LHCN-M2 (cell line): ENCODE measurements around the gene MAB21L4. TPM values are rescaled to one million over a fixed set of nuclear protein-coding genes. Genes with fewer than 3 reads are reported as not detected.

Experiments used
- DNase-seq: peaks from one replicate; pipeline ENCODE4 v3.0.0-alpha.2; 2012; ENCODE audit warnings: low read depth
- polyA plus RNA-seq: library from polyadenylated mRNA; unstranded; fragments of >200 nt; gene quantifications from one replicate; pipeline ENCODE4 v1.2.1, GENCODE V29; 2012; ENCODE audit warnings: missing spikeins
- total RNA-seq: library from RNA; depleted of rRNA; stranded (reverse); fragments of >200 nt; gene quantifications from 2 replicates; pipeline ENCODE4 v1.2.3, GENCODE V29; 2014; rRNA removed

MAB21L4 gene
- total RNA-seq: not detected in 2 replicates
- not detected for polyA plus RNA-seq

DNA sequence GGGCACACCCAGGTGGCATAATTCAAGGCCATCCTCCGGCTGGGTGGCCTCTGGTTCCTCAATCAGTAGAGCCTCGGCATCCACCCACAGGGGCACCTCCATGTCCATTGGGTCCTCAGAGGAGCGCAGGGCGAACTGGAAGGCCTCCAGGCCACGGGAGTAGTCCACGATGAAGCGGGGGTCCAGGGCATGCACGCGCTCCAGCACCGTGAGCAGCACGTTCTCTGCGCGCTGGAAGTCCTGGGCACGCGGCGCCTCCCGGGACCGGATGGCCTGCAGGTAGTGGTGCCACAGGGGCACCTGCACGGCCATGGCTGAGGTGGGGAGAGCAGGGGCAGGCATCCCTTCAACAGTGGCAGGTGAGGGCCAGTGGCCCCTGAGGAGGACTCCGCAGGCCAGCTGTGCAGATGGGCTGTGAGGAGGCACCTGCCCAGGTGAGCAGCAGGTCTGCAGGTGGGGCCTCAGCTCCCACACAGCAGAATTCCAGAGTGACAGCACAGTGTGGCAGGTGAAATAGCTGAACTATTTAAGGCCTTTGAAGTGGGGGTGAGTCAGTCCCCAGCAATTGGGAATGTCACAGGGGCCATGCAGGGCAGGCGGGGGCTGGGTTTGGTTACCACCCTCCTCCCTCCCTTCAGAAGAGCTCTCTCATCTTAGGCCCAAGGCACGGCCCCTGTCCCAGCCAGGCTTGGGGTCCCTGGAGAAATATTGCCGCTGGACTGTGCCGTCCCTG is at the start of gene MAB21L4:
Gene MAB21L4, minus strand, starts transcription at position 501 of the 733 bp plus-strand sequence. Its CDS starts 159 bp downstream, at position 342.
- DNase-seq: no peak

DNA sequence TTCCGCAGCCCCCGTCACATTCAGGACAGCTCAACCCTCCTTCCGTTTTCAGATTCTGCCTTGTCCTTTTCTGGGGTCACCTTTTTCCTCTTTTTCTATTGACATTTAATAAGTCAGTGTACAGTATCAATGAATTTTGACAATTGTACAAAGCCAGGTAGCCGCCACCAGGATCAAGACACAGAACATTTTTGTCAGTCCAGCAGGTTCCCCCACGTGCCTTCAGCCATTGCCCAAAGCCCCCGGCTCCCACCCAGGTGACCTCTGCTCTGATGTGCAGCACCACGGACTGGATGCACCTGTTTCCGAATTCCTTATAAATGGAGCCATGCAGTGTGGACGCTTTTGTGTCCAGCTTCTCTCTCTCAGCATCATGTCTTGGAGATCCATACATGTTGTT is 40.1 kb upstream of the MAB21L4 start:
- no peak for DNase-seq

DNA sequence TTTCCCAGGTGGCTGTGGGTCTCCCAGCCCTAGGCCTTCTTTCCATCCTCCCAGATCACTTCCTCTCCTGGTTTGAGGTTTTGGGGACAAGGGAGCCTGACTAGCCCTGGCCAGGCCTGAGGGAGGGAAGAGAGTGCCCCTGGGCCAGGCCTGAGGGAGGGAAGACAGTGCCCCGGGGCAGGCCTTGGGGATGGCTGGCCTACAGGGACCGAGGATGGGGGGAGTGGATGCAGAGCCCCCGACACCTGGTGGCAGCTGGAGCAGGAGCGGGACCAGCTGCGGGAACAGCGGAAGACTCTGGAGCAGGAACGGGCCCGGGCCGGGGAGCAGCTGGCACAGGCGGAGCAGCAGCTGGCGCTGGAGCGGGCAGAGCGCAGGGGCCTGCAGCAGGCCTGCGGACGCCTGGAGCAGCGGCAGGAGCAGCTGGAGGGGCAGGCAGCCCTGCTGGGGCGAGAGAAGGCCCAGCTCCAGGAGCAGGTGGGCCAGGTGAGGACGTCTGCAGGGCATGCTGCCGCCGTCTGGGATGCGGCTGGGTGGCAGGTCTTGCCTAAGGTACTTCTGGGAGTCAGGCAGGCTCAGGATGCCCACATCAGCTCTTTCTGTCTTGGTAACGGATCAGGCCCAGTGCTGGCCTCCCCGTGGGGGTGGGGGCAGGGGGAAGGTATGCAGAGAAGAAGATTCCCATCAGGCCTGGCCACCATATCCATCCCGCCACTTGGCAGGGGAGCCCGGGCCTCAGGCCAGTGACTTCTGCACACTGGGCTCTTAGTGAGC is 39.3 kb upstream of the MAB21L4 start:
- no peak for DNase-seq

DNA sequence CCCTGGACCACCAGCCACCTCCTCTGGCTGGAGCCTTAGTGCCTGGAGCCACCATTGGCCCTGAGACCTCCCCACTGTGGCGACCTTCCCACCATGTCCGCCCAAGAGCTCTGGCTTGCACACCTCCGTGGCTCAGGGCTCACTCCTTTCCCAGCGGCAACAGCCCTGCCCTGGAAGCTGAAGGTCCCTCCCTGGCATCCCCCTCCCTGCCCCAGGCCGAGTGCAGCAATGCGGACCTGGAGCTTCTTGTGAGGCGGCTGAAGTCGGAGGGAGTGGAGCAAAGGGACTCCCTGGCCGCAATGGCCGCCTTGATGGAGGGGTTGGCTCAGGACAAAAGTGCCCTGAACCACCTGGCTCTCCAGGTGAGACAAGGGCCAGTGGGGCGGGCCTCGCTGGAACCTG is 38.7 kb upstream of the MAB21L4 start:
- DNase-seq: no peak

DNA sequence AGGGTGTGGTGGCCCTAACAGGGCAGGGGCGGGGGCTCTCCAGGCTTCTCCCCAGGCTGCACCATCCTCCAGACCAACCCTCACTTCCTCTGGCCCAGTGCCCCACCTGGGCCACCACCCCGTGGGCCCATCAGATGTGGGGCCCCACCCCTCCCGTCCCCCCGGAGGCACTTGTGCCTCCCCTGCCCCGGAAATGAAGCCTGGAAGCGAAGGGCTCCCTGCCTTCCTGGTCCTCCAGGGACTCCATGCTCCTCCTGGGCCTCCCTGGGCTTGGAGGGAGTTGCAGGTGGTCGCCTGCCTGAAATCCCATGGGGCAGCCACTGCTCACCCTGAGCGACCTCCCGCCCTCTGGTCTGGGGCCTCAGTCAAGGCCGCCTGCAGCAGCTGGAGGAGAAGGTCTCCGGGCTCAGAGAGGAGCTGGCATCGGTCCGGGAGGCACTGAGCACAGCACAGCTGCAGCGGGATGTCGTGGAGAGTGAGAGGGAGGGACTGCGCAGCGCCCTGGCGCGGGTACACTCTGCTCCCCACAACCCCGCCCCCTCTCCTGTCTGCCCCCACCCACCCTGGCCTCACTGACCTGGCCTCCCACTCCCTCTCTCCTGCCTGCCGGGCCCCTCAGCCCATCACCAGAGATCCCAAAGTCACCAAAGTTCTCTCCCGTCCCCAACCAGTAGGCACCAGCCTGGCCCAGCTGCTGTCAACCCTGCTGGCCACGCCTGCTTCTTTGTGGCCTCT is 38.2 kb upstream of the MAB21L4 start:
- peak; percentile 33 for DNase-seq

DNA sequence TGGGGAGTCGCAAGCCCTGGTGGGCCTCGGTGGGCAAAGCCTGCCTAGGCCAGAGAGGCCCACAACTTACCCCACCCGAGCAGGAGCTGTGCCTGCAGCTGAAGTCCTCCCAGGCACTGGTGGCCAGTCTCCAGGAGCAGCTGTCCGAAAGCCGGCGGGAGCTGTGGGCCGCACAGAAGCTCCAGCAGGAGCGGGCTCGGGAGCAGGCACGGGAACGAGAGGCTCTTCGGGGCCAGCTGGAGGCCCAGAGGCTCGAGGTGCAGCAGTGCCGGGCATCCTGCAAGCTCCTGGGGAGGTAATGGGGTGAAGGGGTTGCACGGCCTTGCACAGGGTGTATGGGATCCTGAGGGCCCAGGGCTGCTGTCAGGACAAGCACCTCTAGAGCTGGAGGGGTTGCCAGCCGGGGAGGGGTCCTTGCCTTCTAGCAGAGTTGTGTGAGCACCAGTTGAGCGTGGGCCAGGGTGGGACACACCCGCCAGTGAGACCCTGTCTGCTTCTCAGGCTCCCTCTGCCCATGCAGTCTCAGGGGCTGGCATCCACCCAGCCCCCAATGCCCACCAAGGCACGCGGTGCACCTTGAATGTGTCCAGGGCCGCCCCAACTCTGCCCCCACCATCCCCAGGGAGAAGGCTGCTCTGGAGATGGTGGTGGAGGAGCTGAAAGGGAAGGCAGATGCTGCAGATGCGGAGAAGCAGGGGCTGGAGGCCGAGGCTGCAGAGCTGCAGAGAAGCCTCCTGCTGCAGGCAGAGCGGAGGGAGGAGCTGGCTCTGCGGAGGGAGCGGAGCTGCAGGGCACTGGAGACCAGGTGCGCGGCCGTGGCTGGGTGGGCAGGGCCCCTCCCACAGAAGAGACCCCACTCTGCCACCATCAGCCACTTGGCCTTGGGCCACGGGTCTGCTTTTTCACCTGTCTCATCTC is 37.4 kb upstream of the MAB21L4 start:
- DNase-seq: no peak

DNA sequence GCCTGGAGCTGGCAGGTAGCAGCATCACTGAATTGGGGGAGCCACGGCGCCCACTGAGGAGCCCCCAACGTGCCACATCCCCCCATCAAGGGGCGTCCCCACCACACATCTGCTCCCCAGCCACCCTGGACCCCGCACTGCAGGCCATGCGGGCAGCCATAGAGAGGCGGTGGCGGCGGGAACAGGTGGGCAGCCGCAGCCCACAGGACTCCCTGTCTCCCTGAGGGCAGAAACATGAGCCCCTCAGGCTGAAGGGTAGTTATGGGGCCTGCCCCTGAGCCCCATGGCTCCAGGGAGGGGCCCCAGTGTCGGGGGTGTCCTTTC is 36.7 kb upstream of the MAB21L4 start:
- DNase-seq: no peak

DNA sequence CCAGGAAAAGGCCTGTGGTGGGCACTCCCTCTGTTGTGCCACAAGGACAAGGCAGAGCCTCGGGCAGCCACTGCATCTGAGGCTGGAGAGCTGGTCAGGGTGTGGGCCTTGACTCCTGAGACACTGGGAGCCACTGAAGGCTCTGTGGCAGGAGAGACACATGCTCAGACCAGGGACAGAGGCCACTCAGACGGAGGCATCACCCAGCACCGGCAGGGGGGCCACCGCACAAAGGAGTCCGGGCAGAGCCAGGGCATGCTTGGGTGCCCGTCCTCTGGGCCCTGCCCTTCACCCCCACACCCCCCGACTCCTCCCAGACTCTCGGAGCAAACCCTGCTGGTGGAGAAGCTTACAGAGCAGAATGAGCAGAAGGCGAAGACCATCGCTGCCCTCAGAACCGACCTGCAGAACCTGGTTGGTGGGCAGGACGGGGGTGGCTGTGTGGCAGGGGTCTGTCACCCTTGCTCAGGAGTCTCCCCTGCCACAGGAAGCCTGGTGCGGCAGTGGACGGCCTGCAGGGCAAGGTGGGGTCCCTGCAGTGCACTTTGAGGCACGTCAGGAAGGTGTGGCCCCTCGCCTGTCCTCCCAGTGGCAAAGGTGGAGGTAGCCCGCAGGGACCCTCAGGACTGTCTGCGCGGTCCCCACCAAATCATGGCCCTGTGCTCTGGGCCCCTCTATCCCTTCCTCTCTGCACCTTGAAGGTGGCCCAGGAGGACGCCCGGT is 36.2 kb upstream of the MAB21L4 start:
- DNase-seq: no peak

DNA sequence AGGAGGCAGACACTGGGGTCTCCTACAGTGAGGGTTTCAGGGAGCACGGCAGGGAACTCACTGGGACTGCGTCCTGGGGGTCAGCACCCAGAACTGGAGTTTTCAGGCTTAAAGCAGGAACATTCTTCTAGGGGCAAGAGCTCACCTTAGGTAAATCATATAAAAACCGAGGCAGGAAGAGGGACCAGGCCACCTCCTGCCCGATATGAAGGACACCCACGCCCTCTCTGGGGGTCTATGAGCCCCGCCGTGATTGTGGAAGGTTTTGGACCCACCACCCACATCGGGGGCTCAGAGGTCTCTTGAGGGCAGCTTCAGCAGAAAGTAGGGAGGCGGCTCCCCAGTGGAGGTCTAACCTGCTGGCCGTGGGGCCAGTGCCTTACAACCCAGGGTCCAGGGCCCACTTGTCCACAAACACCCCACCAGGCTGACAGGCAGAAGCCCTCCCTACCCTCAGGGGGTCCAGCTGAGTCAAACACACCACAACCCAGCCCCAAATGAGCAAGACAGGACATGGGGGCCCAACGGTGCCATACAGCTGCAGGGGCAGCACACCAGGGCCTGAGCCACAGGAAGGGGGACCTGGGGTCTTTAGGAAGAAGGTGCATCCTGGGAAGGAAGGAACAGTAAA is 35.5 kb upstream of the MAB21L4 start:
- DNase-seq: no peak

DNA sequence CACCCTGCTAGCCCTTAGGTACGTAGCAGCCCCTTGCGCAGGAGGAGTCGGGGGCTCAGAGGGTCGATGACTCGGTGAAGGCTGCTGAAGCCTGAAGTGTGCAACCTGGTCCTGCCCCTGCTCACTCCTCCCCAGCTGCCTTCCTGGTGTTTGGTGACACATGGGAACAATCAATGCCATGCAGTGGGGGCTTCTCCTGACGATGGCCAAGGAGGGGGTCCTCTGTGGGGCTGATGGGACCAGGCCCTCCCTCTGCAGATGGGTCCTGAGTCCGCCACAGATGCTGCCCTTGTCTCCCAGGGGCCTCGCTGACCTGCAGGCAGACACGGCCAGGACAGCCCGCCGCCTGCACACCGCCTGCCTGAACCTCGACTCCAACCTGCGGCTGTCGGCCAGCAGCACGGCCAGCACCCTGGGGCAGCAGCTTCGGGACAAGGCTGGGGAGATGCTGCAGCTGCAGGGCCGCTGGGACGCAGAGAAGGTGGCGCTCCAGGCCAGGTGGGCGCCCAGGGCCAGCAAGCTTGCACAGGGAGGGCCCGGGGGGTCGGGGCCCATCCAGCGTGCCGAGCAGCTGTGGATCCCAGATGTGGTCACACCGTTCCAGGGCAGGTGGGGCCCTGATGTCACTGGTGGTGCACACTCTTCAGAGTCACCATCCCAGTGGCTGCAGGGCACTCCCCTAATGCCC is 34.8 kb upstream of the MAB21L4 start:
- no peak for DNase-seq

DNA sequence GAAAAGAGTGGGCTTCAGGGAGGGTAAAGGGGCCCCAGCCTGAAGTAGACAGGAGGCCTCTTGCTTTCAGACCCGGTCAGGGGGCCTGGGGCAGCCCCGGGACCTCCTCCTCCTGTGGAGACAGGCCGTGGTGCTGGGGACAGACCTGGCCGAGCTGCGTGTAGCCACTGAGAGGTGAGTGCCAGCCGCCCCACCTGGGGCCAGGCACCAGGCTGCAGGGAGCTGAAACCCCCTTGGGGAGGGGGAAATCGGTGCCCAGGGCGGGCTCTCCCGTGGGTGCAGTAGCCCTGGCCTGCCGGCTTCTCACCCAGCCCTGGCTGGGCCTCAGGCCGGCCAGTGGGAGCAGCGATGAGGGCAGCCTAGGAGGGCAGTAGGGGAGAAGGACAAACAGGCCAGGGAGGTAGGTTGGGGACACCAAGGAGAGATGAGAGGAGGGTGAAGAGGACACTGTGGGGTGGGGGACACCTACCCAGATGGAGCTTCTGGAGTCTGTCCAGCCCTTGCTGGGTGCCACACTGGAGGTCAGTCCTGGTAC is 34.2 kb upstream of the MAB21L4 start:
- no peak for DNase-seq

DNA sequence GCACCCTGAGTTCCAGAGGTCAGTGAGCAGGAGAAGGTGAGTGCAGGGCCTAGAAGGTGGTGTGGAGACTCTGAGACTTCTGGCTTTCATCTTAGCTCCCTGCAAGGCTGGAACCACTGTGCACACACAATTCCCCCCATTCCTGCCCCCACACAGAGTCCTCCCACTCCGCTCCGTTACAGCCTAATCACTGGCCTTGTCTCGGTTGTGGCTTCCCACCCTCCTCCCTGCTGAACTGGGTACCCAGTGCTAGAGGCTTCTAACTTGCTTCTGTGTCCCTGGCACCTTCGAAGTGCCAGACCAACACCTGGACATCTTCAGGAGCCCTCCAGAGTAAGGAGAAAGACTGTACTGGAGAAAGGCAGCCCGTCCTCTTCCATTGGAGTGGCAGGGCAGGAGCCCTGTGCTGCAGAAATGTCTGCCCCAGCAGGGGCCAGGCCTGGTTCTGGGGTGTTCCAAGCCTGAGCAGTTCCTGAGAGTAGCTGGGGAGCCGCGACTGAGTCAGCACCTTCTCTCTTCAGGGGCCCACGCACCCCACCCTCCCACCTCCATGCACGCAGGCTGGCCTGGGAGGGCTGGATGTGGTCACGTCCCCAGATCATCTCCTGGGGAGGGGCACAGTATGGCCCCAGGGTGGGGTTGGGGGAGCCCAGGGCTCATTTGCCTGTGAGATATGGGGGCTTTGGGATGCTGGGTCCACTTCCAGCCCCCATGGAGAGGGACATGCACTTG is 33.6 kb upstream of the MAB21L4 start:
- no peak for DNase-seq

DNA sequence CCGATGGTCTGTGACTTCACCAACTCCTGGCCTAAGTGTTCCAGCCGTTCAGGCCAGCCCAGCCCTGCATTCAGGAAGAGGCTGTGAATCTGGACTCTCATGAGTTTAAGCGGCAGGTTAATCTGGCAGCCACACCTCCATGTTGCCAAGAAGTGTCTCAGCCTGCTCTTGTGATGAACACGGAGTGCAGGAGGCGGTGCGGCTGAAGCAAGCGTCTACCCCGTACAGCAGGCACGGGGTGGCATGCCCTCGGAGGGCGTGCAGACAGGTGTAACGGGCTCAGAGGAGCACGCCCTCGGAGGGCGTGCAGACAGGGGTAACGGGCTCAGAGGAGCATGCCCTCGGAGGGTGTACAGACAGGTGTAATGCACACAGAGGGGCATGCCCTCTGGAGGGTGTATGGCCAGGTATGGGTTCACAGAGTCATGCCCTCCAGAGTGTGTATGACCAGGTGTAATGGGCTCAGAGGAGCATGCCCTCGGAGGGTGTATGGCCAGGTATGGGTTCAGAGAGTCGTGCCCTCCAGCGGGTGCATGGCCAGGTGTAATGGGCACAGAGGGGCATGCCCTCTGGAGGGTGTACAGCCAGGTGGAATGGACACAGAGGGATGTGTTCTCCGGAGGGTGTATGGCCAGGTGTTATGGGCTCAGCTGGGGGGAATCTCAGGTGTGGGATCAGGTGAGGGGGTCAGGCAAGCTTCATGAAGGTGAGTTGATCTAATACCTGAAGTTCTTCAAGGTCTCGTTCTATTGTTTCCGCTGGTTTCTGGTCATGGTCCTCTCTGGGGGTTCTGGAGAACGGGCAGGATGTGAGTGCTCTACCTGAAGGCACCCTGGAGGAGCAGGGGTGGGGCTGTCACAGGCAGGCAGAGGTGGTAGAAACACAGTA is 32.8 kb upstream of the MAB21L4 start:
- no peak for DNase-seq

DNA sequence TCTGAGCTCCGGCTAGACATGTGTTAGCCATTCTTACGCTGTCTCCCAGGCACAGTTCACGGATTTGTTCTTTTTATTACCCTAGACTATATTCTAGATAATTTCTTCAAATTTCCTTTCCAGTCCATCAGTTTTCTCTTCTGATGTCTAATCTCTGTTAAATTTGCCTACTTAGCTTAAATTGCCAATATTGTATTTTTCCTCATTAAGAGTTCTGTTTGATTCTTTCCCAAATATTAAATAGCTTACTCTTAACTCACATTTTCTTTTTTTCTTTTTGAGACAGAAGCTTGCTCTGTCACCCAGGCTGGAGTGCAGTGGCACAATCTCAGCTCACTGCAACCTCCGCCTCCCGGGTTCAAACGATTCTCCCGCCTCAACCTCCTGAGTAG is 31.4 kb upstream of the MAB21L4 start:
- DNase-seq: no peak

DNA sequence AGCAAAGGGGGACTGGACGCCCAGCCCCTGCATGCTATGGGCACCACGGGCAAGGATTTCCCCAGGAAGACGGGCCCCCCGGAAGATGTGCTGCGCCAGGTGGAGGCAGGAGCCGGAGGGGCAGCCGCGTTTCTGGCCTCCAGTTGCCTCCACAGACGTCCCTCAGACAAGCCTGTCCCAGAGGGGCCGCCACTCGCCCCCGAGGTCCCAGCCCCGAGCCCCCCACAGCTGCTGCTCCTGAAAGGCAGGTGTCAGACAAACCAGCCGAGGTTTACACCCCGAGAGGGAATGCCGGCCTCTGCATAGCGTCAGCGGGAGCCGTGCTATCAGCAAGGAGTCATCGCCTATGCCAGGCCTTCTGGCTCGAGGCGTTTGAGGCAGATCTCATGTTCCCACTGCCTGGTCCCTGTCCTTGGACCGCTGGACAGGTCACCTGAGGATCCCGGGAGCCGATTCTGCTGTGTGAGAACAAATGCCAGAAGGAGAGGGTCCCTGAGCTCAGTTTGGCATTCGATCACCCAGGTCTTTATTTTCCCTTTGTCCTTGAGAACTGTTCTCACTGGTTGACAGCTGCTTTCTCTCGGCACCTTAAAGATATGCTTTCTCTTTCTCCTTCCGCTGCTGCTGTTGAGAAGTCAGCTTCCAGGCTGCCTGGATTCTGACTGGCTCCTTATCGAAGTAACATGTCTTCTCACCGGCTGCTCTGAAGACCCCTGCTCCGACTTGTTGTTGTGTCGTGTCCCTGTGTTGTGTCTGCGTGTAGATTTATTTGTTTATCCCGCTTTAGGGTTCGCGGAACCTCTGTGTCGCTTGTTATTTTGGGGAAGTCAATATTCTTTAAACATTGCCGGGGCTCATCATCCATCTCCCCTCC is 30.8 kb upstream of the MAB21L4 start:
- no peak for DNase-seq
